ENCODE measurements around the gene COL13A1.

The COL13A1 gene

DNA sequence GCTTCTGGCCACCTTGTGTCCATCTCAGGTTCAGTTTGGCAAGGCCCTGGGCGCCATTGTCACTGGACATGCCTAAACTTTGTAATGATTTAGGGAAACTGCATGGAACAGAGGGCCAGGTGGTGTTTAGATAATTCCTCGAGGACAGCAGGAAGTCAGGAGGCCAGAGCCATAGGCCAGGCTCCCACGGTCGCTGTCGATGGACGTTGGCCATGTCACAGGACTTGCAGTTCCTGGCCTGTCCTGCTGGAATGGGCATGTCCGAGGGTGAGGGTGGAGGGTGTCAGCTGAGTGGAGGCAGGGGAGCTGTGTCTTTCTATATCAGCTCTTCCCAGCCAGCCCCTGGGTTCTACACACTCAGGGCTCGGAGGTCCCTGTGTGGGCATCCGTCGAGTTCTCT is 143.1 kb downstream of the COL13A1 start:
- Histone ChIP-seq H3K4me1 (ENCODE audit: control insufficient read depth, insufficient read depth, low read length) (no peaks in the 10 kb centered on the region), H3K9ac (ENCODE audit: low read length in 2 of 2) (no peak overlapping the region), H3K27ac (ENCODE audit: low read length) (no peak overlapping the region), H3K36me3 (ENCODE audit: control insufficient read depth in 2 of 2, insufficient read depth in 2 of 2, low read length in 2 of 2) (no peaks in the 10 kb centered on the region), H3K27me3 (ENCODE audit: control insufficient read depth in 1 of 2, insufficient read depth in 2 of 2, low read length in 2 of 2) (no peaks in the 10 kb centered on the region), H3K4me3 (ENCODE audit: low read length in 2 of 2) (no peak overlapping the region), H3K9me3 (ENCODE audit: control insufficient read depth in 2 of 2, low read length in 2 of 2) (peaks cover 0 to 11% of the 10 kb centered on the region in 2 donors)

DNA sequence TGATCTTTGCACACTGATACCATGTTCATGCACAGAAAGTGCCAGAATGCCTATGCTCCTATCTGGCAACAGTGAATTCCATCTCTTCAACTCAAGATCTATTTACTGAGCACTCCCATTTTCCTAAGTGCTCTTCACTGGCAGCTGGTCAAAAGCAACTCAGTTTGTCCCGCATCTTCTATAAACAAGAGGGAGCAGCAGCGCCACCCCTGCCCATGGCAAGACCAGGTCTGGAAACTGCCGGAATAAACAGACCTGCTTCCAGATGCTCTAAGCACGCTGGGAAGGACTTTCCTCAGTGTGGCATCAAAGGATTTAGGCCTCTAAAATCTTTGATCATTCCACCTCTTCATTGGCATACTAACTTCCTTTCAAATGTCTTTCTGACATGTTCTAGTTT is 146.6 kb downstream of the COL13A1 start:
- Histone ChIP-seq H3K27me3 (ENCODE audit: control insufficient read depth in 1 of 2, insufficient read depth in 2 of 2, low read length in 2 of 2) (no peaks in the 10 kb centered on the region), H3K27ac (ENCODE audit: low read length) (no peak overlapping the region), H3K36me3 (ENCODE audit: control insufficient read depth in 2 of 2, insufficient read depth in 2 of 2, low read length in 2 of 2) (no peaks in the 10 kb centered on the region), H3K4me1 (ENCODE audit: control insufficient read depth, insufficient read depth, low read length) (no peaks in the 10 kb centered on the region), H3K9ac (ENCODE audit: low read length in 2 of 2) (no peak overlapping the region), H3K4me3 (ENCODE audit: low read length in 2 of 2) (no peak overlapping the region), H3K9me3 (ENCODE audit: control insufficient read depth in 2 of 2, low read length in 2 of 2) (no peaks in the 10 kb centered on the region)

DNA sequence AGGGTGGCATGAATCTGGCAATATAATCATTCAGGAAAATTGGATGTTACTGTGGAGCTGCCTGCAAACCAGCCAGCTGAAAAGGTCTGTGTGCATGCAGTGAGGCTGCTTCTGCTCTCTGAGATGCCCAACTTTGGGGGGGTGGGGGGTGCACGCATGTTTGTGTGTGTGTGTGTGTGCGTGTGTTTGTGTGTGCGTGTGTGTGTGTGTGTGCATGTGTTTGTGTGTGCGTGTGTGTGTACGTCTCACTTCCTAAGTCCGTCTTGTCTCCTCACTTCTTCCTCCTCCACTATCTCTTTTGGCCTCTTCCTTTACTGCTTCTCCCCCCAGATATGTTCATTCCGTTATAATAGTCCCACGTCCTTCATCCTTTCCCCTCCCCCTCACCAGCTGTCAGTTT is 148.1 kb downstream of the COL13A1 start:
- Histone ChIP-seq H3K4me3 (ENCODE audit: low read length in 2 of 2) (no peak overlapping the region), H3K4me1 (ENCODE audit: control insufficient read depth, insufficient read depth, low read length) (no peaks in the 10 kb centered on the region), H3K9ac (ENCODE audit: low read length in 2 of 2) (no peak overlapping the region), H3K27ac (ENCODE audit: low read length) (no peak overlapping the region), H3K9me3 (ENCODE audit: control insufficient read depth in 2 of 2, low read length in 2 of 2) (no peaks in the 10 kb centered on the region), H3K27me3 (ENCODE audit: control insufficient read depth in 1 of 2, insufficient read depth in 2 of 2, low read length in 2 of 2) (no peaks in the 10 kb centered on the region), H3K36me3 (ENCODE audit: control insufficient read depth in 2 of 2, insufficient read depth in 2 of 2, low read length in 2 of 2) (no peaks in the 10 kb centered on the region)

DNA sequence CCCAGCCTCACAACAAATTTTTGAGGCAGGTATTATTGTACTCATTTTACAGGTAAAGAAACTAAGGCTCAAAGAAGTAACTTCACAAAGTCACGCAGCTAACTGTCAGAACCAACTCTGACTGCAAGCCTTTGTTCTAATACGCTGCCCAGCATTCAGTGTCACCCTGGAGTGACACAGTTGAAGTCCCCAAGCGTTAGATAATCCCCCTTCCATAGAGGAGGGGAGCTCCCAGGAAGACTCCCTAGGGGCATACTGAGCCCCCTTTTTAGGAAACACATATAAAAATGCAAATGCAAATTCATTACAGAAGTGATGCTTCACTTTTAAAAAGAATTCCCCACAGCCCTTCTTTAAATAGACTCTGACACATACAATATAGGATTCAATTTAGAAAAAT is 150.0 kb downstream of the COL13A1 start:
- Histone ChIP-seq H3K27ac (ENCODE audit: low read length) (no peak overlapping the region), H3K4me3 (ENCODE audit: low read length in 2 of 2) (no peak overlapping the region), H3K36me3 (ENCODE audit: control insufficient read depth in 2 of 2, insufficient read depth in 2 of 2, low read length in 2 of 2) (no peaks in the 10 kb centered on the region)

DNA sequence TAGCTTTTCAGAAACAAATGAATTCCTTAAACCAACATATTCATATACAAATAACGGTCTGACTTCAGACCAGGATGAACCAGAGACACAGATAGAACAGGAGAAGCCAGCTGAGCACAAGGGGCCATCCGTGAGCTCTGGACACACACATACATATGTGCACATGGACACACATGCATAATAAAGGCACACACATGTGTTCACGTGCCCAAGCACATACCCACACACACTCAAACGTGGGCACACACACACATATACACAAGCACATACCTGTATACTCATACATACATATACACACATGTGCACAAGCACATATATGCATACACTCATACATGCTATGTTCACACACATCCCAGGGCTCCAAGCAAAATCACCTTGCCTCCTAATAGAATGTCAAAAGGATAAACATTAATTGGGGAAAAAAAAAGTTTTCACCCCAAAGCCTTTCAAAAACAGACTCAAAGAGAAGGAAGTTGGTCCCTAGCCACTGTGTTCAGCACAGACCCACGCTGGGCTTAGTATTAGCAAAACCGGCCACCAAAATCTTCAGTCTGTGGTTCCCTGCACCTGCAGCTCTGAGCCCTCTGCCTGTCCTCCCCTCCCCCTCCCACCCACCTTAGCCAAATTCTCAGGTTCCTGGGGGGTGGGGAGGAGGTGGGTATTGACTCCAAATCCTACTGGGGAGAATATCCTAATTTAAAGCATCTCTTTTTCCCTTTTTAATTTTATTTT is 150.5 kb downstream of the COL13A1 start:
- H3K27me3 ChIP-seq (ENCODE audit: control insufficient read depth in 1 of 2, insufficient read depth in 2 of 2, low read length in 2 of 2): no peaks in the 10 kb centered on the region
- H3K9me3 ChIP-seq (ENCODE audit: control insufficient read depth in 2 of 2, low read length in 2 of 2): no peaks in the 10 kb centered on the region
- no peak overlapping the region for H3K9ac ChIP-seq (ENCODE audit: low read length in 2 of 2)
- H3K36me3 ChIP-seq (ENCODE audit: control insufficient read depth in 2 of 2, insufficient read depth in 2 of 2, low read length in 2 of 2): no peaks in the 10 kb centered on the region
- H3K27ac ChIP-seq (ENCODE audit: low read length): no peak overlapping the region
- no peak overlapping the region for H3K4me3 ChIP-seq (ENCODE audit: low read length in 2 of 2)
- H3K4me1 ChIP-seq (ENCODE audit: control insufficient read depth, insufficient read depth, low read length): no peaks in the 10 kb centered on the region

More for the DNA sequence above, 150.0 kb downstream of the COL13A1 start:
- Histone ChIP-seq H3K4me1 (ENCODE audit: control insufficient read depth, insufficient read depth, low read length) (no peaks in the 10 kb centered on the region), H3K9ac (ENCODE audit: low read length in 2 of 2) (no peak overlapping the region), H3K9me3 (ENCODE audit: control insufficient read depth in 2 of 2, low read length in 2 of 2) (no peaks in the 10 kb centered on the region), H3K27me3 (ENCODE audit: control insufficient read depth in 1 of 2, insufficient read depth in 2 of 2, low read length in 2 of 2) (no peaks in the 10 kb centered on the region)

DNA sequence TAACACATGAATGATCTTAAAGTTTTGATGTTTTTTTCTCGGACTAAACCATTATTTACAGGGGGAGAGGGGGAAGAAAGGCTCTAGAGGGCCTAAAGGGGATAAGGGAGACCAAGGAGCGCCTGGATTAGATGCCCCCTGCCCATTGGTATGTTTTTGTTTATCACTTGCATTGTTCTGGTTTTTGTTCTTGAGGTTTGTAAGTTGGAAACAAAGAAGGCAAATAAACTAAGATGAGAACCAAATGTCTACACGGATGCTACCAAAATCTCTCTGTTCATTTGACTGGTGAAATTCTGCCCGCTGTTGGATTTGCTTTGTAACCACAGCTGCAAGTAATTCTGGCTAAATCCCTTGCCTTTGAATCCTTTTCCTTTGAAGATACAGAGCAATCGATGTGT is 151.1 kb downstream of the COL13A1 start:
- no peaks in the 10 kb centered on the region for H3K36me3 ChIP-seq (ENCODE audit: control insufficient read depth in 2 of 2, insufficient read depth in 2 of 2, low read length in 2 of 2)
- H3K27ac ChIP-seq (ENCODE audit: low read length): no peak overlapping the region
- H3K27me3 ChIP-seq (ENCODE audit: control insufficient read depth in 1 of 2, insufficient read depth in 2 of 2, low read length in 2 of 2): no peaks in the 10 kb centered on the region
- no peaks in the 10 kb centered on the region for H3K4me1 ChIP-seq (ENCODE audit: control insufficient read depth, insufficient read depth, low read length)
- H3K9me3 ChIP-seq (ENCODE audit: control insufficient read depth in 2 of 2, low read length in 2 of 2): no peaks in the 10 kb centered on the region
- H3K9ac ChIP-seq (ENCODE audit: low read length in 2 of 2): no peak overlapping the region
- H3K4me3 ChIP-seq (ENCODE audit: low read length in 2 of 2): no peak overlapping the region

- no peak overlapping the region for H3K9ac ChIP-seq (ENCODE audit: low read length in 2 of 2)
- H3K4me1 ChIP-seq (ENCODE audit: control insufficient read depth, insufficient read depth, low read length): no peaks in the 10 kb centered on the region
These were observed 152.1 kb downstream of the COL13A1 start for GRCh38 chr10:69953851-69954250.

DNA sequence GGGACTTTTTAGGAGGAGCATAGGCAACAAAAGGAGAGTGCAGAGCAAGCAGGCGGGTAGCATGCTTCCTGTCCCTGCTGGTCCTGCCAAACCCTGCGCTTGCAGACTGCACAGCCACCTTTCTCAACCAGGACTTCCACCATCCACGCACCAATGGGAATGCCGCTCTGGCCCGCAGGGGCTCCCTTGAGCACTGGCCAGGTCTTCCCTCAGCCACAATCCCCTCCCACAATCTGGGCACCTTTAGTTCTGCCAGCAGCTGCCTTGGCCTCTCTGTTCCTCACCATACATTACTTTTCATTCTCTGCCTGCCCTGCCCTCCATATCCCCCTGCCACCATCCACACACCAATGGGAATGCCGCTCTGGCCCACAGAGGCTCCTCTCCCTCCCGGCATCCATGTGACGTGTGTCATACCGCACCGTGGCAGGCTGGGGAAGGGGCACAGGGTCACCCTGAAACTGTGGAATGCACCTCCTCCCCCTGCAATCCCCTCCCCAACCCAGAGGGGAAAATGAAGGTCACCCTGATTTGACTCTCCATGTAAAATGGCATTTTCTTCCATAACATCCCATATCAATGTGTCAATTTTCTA is 153.6 kb downstream of the COL13A1 start:
- peaks cover 0 to 4% of the 10 kb centered on the region in 2 donors for H3K9me3 ChIP-seq (ENCODE audit: control insufficient read depth in 2 of 2, low read length in 2 of 2)
- H3K36me3 ChIP-seq (ENCODE audit: control insufficient read depth in 2 of 2, insufficient read depth in 2 of 2, low read length in 2 of 2): no peaks in the 10 kb centered on the region
- no peaks in the 10 kb centered on the region for H3K27me3 ChIP-seq (ENCODE audit: control insufficient read depth in 1 of 2, insufficient read depth in 2 of 2, low read length in 2 of 2)
- H3K9ac ChIP-seq (ENCODE audit: low read length in 2 of 2): no peak overlapping the region
- no peak overlapping the region for H3K27ac ChIP-seq (ENCODE audit: low read length)
- no peak overlapping the region for H3K4me3 ChIP-seq (ENCODE audit: low read length in 2 of 2)
- no peaks in the 10 kb centered on the region for H3K4me1 ChIP-seq (ENCODE audit: control insufficient read depth, insufficient read depth, low read length)

More at GRCh38 chr10:69953851-69954250, 152.1 kb downstream of the COL13A1 start:
- Histone ChIP-seq H3K36me3 (ENCODE audit: control insufficient read depth in 2 of 2, insufficient read depth in 2 of 2, low read length in 2 of 2) (no peaks in the 10 kb centered on the region), H3K27ac (ENCODE audit: low read length) (no peak overlapping the region), H3K4me3 (ENCODE audit: low read length in 2 of 2) (no peak overlapping the region), H3K27me3 (ENCODE audit: control insufficient read depth in 1 of 2, insufficient read depth in 2 of 2, low read length in 2 of 2) (no peaks in the 10 kb centered on the region), H3K9me3 (ENCODE audit: control insufficient read depth in 2 of 2, low read length in 2 of 2) (no peaks in the 10 kb centered on the region)

- no peak overlapping the region for H3K27ac ChIP-seq (ENCODE audit: low read length)
- H3K4me1 ChIP-seq (ENCODE audit: control insufficient read depth, insufficient read depth, low read length): peaks cover 2% of the 10 kb centered on the region
- H3K9me3 ChIP-seq (ENCODE audit: control insufficient read depth in 2 of 2, low read length in 2 of 2): peaks cover 0 to 4% of the 10 kb centered on the region in 2 donors
- H3K36me3 ChIP-seq (ENCODE audit: control insufficient read depth in 2 of 2, insufficient read depth in 2 of 2, low read length in 2 of 2): no peaks in the 10 kb centered on the region
- H3K27me3 ChIP-seq (ENCODE audit: control insufficient read depth in 1 of 2, insufficient read depth in 2 of 2, low read length in 2 of 2): no peaks in the 10 kb centered on the region
- no peak overlapping the region for H3K9ac ChIP-seq (ENCODE audit: low read length in 2 of 2)
- H3K4me3 ChIP-seq (ENCODE audit: low read length in 2 of 2): no peak overlapping the region
These were observed 154.4 kb downstream of the COL13A1 start for GRCh38 chr10:69955897-69956740.

GRCh38 chr10:69956741-69957230 is 155.1 kb downstream of the COL13A1 start:
- no peak overlapping the region for H3K4me3 ChIP-seq (ENCODE audit: low read length in 2 of 2)
- no peaks in the 10 kb centered on the region for H3K27me3 ChIP-seq (ENCODE audit: control insufficient read depth in 1 of 2, insufficient read depth in 2 of 2, low read length in 2 of 2)
- H3K36me3 ChIP-seq (ENCODE audit: control insufficient read depth in 2 of 2, insufficient read depth in 2 of 2, low read length in 2 of 2): no peaks in the 10 kb centered on the region
- no peak overlapping the region for H3K9ac ChIP-seq (ENCODE audit: low read length in 2 of 2)
- H3K27ac ChIP-seq (ENCODE audit: low read length): no peak overlapping the region
- H3K9me3 ChIP-seq (ENCODE audit: control insufficient read depth in 2 of 2, low read length in 2 of 2): peaks cover 0 to 4% of the 10 kb centered on the region in 2 donors
- H3K4me1 ChIP-seq (ENCODE audit: control insufficient read depth, insufficient read depth, low read length): peaks cover 3% of the 10 kb centered on the region
